Purkinje cell (primary cell): ENCODE results near the gene NAPA. TPM values are rescaled to one million over a fixed set of nuclear protein-coding genes. Genes with fewer than 3 reads are reported as not detected.

Experiments
- polyA plus RNA-seq: library from polyadenylated mRNA; unstranded; fragments of >200 nt; fragmentation: Nextera tagmentation; gene quantifications from 2 replicates; pipeline ENCODE4 v1.2.1, GENCODE V29; 2014

Gene NAPA
- 72.5 and 109 TPM in 2 replicates for polyA plus RNA-seq

GRCh38 chr19:47514869-47515588 lies at the start of gene NAPA:
TSS of gene NAPA (minus strand) at chr19:47515063. CDS start at chr19:47514940, 123 bp downstream.

GRCh38 chr19:47483800-47484690 lies 30.8 kb downstream of the NAPA start, which contains the start of gene KPTN:
TSS of gene KPTN (minus strand) at chr19:47484219. CDS start at chr19:47484160, 59 bp downstream.

GRCh38 chr19:47471733-47472457 lies 43.0 kb downstream of the NAPA start, which contains the start of gene SLC8A2:
TSS of gene SLC8A2 (minus strand) at chr19:47471893. CDS start at chr19:47466403, 5,490 bp downstream.

Other genes starting within 250 kb of the NAPA start
- 1.4 TPM in 1 of 2 replicates, not detected in the other for gene INAFM1, start 240.2 kb downstream of the NAPA start, polyA plus RNA-seq
- 0.13 TPM in 1 of 2 replicates, not detected in the other for gene C5AR1, start 205.2 kb downstream of the NAPA start, polyA plus RNA-seq
- gene C5AR2, start 182.9 kb downstream of the NAPA start, polyA plus RNA-seq = not detected in 2 replicates
- gene DHX34, start 165.7 kb downstream of the NAPA start, polyA plus RNA-seq = 0.32 and 0.81 TPM in 2 replicates
- gene MEIS3, start 95.5 kb downstream of the NAPA start, polyA plus RNA-seq = 0.31 and 7.3 TPM in 2 replicates
- 0.24 and 3.9 TPM in 2 replicates for gene SLC8A2, start 43.2 kb downstream of the NAPA start, polyA plus RNA-seq
- gene KPTN, start 30.8 kb downstream of the NAPA start, polyA plus RNA-seq = 3.1 and 5.1 TPM in 2 replicates
- gene ZNF541, start 58.1 kb upstream of the NAPA start, polyA plus RNA-seq = not detected in 2 replicates
- gene BICRA, start 94.1 kb upstream of the NAPA start, polyA plus RNA-seq = 0.50 and 0.60 TPM in 2 replicates
- 0.07 and 0.11 TPM in 2 replicates for gene EHD2, start 198.4 kb upstream of the NAPA start, polyA plus RNA-seq
- gene NOP53, start 230.5 kb upstream of the NAPA start, polyA plus RNA-seq = 0.73 and 7.4 TPM in 2 replicates